Breast epithelium (tissue), 4 donors: ENCODE data around the gene MOGAT1. TPM values are rescaled to one million over a fixed set of nuclear protein-coding genes. Genes with fewer than 3 reads are reported as not detected.
"Not testable (repeated sequence)": the region's sequence is repeated elsewhere in the genome, so short reads cannot be mapped to it uniquely, and the experiment has no call there.

Source experiments
- DNase-seq, 2 donors: peaks; one replicate each; pipeline ENCODE4 v3.0.0-alpha.2; 2019; ENCODE audit warnings: low spot score in 2 of 2
- H3K27ac ChIP-seq, 2 donors: fragments of 200-600 bp; sonication (generic) in 1 of 2; one replicate each; pipeline ENCODE4 v1.5.1; 2016 to 2019; ENCODE audit warnings: mild to moderate bottlenecking in 1 of 2
- H3K27me3 ChIP-seq, 2 donors: fragments of 200-600 bp; sonication (generic) in 1 of 2; one replicate each; pipeline versions ENCODE4 v1.5.1 to v1.6.0; 2017 to 2019; ENCODE audit warnings: control low read depth in 1 of 2, mild to moderate bottlenecking in 1 of 2
- H3K36me3 ChIP-seq: fragments of 200-600 bp; one replicate; pipeline ENCODE4 v1.5.1; 2019
- H3K4me1 ChIP-seq, 2 donors: fragments of 200-600 bp; sonication (generic); one replicate each; pipeline ENCODE4 v1.5.1; 2016 to 2019; ENCODE audit warnings: control low read depth in 1 of 2
- H3K4me3 ChIP-seq, 3 donors: fragments of 200-600 bp; sonication (generic); 1 replicate in 2 of 3; 2 replicates in 1 of 3; pipeline ENCODE4 v1.5.1; 2016 to 2019; ENCODE audit warnings: mild to moderate bottlenecking in 3 of 3, moderate library complexity in 2 of 3
- H3K9me3 ChIP-seq, 2 donors: fragments of 200-600 bp; sonication (generic) in 1 of 2; one replicate each; pipeline ENCODE4 v1.5.1; 2016 to 2019; ENCODE audit warnings: control low read depth in 1 of 2
- CTCF ChIP-seq, 3 donors: fragments of 450-650 bp; IDR thresholded peaks; one replicate each; pipeline ENCODE4 v1.5.1; 2016 to 2017; ENCODE audit warnings: antibody characterized with exemption in 3 of 3, mild to moderate bottlenecking in 3 of 3, moderate library complexity in 3 of 3
- POLR2A ChIP-seq: fragments of 450-650 bp; IDR thresholded peaks from one replicate; pipeline ENCODE4 v1.6.1; 2016; ENCODE audit warnings: antibody characterized with exemption, mild to moderate bottlenecking, moderate library complexity
- POLR2AphosphoS5 ChIP-seq, 3 donors: sonication (generic); formaldehyde crosslinking; IDR thresholded peaks; one replicate each; pipeline ENCODE4 v1.6.1; 2017; ENCODE audit warnings: antibody characterized with exemption in 3 of 3
- intact Hi-C: fragments of 100-400 bp; cut with DNase I; formaldehyde crosslinking; loops from one replicate; pipeline ENCODE4 v1.15.1; 2023; ENCODE audit warnings: low total_unique reads
- total RNA-seq, 3 donors: library from RNA; depleted of rRNA; stranded (reverse); fragments of >200 nt; gene quantifications; one replicate each; pipeline ENCODE4 v1.1.0, GENCODE V29; 2016

MOGAT1 gene
- total RNA-seq, 3 donors from 2014 or later = 0.98 TPM; not detected in 2

GRCh38 chr2:222754324-222754930 lies 83.0 kb downstream of the MOGAT1 start:
- no peak for DNase-seq
- intact Hi-C loops = no loop called here
- Histone ChIP-seq H3K4me3 (no peak overlapping the region), H3K27me3 (no peaks in the 10 kb centered on the region), H3K36me3 (no peaks in the 10 kb centered on the region), H3K9me3 (no peaks in the 10 kb centered on the region), H3K27ac (no peak overlapping the region), H3K4me1 (no peaks in the 10 kb centered on the region)
- TF ChIP-seq CTCF (IDR thresholded peaks at IDR 0.05) (no peak), POLR2A (no peak), POLR2AphosphoS5 (IDR thresholded peaks at IDR 0.05) (no peak)

GRCh38 chr2:222755593-222755992 lies 84.1 kb downstream of the MOGAT1 start:
- not testable (repeated sequence) for H3K36me3 ChIP-seq, H3K4me3 ChIP-seq, H3K9me3 ChIP-seq, H3K27me3 ChIP-seq, H3K4me1 ChIP-seq, DNase-seq, H3K27ac ChIP-seq
- intact Hi-C loops = loop anchor here (5.0 kb wide), 1 partner anchor 587 kb away; no protein-coding TSS in a partner anchor

DNA sequence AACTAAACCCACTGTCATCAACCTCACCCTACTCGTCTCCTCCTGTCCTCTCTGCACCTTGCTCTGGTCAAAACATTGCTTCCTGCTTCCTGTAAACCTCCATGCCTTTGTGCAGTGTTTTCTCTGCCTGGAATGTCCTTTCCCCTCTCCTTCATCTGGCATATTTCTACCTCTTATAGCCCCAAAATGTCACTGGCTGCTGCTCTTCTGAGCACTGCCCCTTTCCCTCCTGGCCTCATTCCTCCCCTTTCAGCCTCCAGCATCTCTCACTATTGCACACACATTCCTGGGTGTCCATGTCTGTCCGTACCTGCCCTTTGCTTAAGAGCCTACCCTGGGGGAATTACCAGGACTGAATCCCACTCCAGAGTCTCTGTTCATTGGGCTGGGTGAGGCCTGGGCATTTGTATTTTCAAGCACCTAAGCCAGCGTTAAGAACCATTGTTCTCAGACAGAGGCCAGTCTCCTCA lies 84.9 kb downstream of the MOGAT1 start:
- H3K36me3 ChIP-seq = no peaks in the 10 kb centered on the region
- no peaks in the 10 kb centered on the region for H3K9me3 ChIP-seq
- no peak overlapping the region for H3K4me3 ChIP-seq
- no peak for DNase-seq
- TF ChIP-seq POLR2A (no peak), CTCF (IDR thresholded peaks at IDR 0.05) (no peak), POLR2AphosphoS5 (IDR thresholded peaks at IDR 0.05) (no peak)
- no peaks in the 10 kb centered on the region for H3K4me1 ChIP-seq
- H3K27ac ChIP-seq = no peak overlapping the region
- intact Hi-C loops = loop anchor here (5.0 kb wide), 1 partner anchor 586 kb away; no protein-coding TSS in a partner anchor
- no peaks in the 10 kb centered on the region for H3K27me3 ChIP-seq

DNA sequence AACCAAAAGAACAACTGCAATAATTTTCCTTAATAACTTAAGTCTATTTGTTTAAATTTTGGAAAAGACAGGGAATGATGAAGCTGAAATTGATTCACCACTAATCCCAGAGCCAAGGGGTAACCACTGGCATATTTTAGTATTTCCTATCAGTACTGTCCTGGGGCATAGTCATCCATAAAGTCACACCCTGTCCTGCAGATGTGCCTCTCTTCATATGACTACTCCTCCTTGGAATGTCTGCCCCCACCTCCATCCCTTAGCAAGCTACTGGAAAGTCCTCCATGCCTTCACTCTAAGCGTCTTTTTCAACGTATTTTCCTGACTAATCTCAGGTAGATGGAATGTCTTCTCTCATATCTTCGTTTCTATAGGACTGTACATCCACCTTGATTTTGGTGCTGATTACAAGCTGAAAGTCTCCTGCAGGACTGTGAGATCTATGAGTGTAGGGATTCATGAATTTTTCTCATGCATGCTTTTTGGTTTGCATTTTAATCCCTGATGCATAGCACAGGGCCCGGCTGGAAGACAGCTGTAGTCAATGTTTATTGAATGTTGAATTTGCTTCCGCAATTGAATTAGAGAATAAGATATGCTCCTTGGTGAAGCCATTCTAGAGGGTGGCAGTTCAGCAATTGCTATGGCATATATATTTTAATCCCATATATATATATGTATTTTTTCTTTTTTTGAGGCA lies 85.6 kb downstream of the MOGAT1 start:
- TF ChIP-seq POLR2A = no peak
- TF ChIP-seq POLR2AphosphoS5 (IDR thresholded peaks at IDR 0.05) = no peak
- no peak for TF ChIP-seq CTCF (IDR thresholded peaks at IDR 0.05)
- intact Hi-C loops = loop anchor here (5.0 kb wide), 1 partner anchor 585 kb away; no protein-coding TSS in a partner anchor
- Histone ChIP-seq H3K27ac (no peak overlapping the region), H3K36me3 (no peaks in the 10 kb centered on the region), H3K9me3 (no peaks in the 10 kb centered on the region), H3K4me1 (no peaks in the 10 kb centered on the region), H3K4me3 (no peak overlapping the region), H3K27me3 (no peaks in the 10 kb centered on the region)
- no peak for DNase-seq

Other genes with a start within 250 kb of the MOGAT1 start
- 1 to 10 TPM in 2 of 3 donors, under 1 TPM in 1; 0.32 to 8.8 (median 1.3) TPM for gene SGPP2, start 247.1 kb upstream of the MOGAT1 start, total RNA-seq
- gene FARSB, start 15.6 kb upstream of the MOGAT1 start, total RNA-seq = 10 to 100 TPM; 11.8 to 19.0 (median 18.7) TPM
- gene ACSL3, start 189.4 kb downstream of the MOGAT1 start, total RNA-seq = 100 to 1,000 TPM in 1 of 3 donors, 10 to 100 TPM in 2; 50.9 to 115 (median 74.4) TPM